GM19238 (cell line): Measurements from ENCODE around the gene SLBP.

Experiments
- DNase-seq: peaks from one replicate; pipeline ENCODE4 v3.0.0; 2011; ENCODE audit warnings: low spot score; ENCODE audit not compliant: insufficient read length

SLBP gene

DNA sequence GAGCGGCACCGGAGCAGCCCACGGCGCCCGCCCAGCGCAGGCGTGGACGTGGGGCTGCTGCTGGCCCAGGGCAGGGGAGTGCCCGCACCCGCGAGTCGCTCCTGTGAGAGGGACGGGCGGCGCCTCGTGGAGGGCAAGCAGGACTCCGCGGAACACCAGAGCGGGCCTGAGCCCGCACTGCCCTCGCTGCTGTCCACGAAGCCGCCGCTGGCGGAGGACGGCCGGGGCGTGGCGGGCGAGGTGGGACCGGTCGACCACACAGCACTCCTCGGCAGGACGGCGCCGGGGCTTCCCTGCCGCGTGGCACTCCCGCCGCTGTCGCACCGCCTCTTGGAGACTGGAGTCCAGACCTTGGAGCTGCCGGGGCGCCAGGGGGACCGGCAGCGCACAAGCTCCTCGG, 57.0 kb downstream of the SLBP start:
- DNase-seq: no peak

DNA sequence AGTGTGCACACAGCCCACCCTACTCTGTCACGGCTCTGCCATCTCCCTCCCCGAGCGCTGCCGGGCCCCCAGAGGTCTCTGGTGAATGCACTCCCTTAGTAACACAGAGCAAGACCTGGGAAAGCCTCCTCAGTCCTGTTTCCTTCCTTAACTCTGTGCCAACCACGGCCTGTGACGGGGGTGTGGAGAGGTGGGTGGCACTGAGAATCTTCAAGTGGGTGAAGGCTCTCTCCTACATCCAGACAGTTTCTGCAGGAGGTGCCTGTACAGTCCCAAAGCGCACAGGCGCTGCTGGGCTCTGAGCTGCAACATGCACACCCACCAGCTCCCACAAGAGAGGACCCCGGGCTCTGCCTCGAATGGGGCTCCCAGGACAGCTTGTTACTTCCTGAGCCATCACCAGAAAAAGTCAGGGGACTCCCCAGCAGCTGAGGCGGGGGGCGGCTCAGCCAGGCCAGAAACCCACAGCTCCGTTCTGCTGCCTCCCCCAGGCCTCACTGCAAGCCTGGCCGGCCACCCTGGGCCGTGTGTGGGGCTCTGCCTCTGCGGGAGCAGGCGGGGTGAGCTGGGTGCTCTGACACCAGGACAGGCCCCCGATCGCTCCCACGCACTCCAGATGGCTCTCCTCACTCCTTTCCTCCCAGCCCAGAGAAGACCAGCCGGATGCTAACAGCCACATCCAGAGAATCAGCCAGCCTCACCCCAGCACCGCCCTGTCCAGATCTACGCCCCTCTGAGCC, 57.7 kb downstream of the SLBP start:
- DNase-seq: no peak

GRCh38 chr4:1653776-1654175, 58.3 kb downstream of the SLBP start:
- no peak for DNase-seq

DNA sequence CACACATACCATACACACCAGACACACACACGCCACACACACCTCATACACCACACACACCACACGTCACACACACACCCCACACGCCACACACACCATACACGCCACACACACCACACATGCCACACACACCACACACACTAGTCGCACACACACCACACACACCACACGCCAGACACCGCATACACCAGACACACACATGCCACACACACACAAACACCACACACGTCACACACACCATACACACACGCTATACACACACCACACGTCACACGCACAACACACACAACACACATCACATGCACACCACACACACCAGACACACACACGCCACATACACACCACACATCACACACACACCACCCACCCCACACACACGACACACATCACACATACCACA, 60.0 kb downstream of the SLBP start:
- no peak for DNase-seq

- DNase-seq: no peak
Measured at GRCh38 chr4:1651609-1652008, 60.5 kb downstream of the SLBP start.

DNA sequence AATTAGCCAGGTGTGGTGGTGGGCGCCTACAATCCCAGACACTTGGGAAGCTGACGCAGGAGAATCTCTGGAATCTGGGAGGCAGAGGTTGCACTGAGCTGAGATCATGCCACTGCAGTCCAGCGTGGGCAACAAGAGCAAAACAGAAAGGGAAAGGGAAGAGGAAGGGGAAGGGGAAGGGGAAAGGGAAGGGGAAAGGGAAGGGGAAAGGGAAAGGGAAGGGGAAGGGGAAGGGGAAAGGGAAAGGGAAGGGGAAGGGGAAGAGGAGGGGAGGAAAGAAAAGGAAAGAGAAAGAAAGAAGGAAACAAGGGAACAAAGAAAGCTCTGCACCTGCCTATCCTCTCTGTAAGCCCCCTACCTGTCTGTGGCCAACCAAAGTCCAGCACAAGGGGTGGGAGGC, 63.2 kb downstream of the SLBP start:
- DNase-seq: no peak

GRCh38 chr4:1647432-1647831, 64.7 kb downstream of the SLBP start:
- no peak for DNase-seq

GRCh38 chr4:1646690-1647089, 65.4 kb downstream of the SLBP start:
- DNase-seq: no peak

DNA sequence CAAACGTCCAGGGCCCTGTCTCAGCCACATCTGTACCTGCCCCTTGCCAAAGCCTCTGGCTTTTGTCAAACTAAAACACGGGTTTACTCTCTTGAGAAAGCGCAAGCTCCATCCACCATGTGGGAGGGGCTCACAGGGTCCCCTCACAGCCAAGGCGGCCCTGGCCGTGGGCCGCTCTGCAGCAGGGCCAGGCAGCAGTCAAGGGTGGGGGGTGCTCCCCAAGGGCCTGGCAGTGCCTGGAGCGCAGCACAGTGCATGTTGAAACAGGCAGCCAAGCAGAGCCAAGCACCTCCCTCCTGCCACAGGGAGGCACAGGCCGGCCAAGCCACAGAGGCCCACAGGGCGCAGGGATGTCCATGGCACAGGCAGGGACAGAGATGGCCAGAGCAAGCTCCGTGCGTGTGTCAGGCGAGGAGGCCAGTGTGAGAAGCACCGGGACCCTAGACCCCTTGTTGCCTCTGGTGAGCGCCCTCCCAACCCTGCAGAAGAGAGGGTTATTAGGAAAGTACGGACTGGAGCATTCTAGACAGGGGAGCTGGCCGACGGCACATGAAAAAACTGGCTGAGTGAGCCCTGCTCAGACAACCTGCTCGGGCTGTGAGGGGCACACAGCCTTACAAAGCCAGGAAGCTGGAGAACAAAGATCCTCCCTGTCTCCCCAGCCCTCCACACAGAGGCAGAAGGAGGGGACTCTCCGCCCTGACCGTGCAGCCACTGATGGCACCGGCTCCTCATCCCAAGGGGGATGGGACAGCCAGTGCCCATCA, 67.0 kb downstream of the SLBP start:
- DNase-seq: no peak

GRCh38 chr4:1643971-1644735, 68.0 kb downstream of the SLBP start:
- no peak for DNase-seq
